ENCODE data around the gene MOCS1.

DNA sequence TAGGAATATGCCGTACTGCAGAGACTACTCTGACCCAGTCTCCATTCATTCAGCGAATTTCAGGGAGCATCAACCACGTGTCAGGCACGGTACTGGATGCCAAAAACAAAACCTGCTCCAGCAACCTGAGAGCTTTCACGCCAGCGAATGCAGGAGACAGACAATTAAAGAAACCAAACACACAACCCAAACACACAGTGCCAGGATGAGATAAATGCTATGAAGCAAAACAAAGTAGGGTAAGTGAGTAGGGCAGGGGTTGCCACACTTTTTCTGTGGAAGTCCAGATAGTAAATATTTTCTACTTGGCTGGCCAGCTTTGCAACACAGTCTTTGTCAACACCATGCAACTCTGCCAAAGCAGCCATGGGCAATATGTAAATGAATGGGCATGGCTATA is 10.0 kb downstream of the MOCS1 start:
- no peak for TF ChIP-seq POLR2AphosphoS5 (IDR thresholded peaks at IDR 0.05; ENCODE audit: low read depth, low read length)
- TF ChIP-seq TAF1 (IDR thresholded peaks at IDR 0.05; ENCODE audit: borderline replicate concordance, insufficient read depth, low read length): no peak
- TF ChIP-seq, protein P1, sequence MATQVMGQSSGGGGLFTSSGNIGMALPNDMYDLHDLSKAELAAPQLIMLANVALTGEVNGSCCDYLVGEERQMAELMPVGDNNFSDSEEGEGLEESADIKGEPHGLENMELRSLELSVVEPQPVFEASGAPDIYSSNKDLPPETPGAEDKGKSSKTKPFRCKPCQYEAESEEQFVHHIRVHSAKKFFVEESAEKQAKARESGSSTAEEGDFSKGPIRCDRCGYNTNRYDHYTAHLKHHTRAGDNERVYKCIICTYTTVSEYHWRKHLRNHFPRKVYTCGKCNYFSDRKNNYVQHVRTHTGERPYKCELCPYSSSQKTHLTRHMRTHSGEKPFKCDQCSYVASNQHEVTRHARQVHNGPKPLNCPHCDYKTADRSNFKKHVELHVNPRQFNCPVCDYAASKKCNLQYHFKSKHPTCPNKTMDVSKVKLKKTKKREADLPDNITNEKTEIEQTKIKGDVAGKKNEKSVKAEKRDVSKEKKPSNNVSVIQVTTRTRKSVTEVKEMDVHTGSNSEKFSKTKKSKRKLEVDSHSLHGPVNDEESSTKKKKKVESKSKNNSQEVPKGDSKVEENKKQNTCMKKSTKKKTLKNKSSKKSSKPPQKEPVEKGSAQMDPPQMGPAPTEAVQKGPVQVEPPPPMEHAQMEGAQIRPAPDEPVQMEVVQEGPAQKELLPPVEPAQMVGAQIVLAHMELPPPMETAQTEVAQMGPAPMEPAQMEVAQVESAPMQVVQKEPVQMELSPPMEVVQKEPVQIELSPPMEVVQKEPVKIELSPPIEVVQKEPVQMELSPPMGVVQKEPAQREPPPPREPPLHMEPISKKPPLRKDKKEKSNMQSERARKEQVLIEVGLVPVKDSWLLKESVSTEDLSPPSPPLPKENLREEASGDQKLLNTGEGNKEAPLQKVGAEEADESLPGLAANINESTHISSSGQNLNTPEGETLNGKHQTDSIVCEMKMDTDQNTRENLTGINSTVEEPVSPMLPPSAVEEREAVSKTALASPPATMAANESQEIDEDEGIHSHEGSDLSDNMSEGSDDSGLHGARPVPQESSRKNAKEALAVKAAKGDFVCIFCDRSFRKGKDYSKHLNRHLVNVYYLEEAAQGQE (IDR thresholded peaks at IDR 0.05; ENCODE audit: insufficient read depth in 1 of 2, low read depth in 2 of 2, low read length in 2 of 2): no peak
- TF ChIP-seq SIN3A (IDR thresholded peaks at IDR 0.05; ENCODE audit: borderline replicate concordance, insufficient read depth, low read length): no peak
